H1 (cell line): ENCODE results near the gene MSI2. TPM values are rescaled to one million over a fixed set of nuclear protein-coding genes. Genes with fewer than 3 reads are reported as not detected.

Experiments
- EP300 ChIP-seq, 2 experiments: IDR thresholded peaks; 1 replicate in 1 of 2; 2 replicates in 1 of 2; pipeline ENCODE4 v1.6.1; 2011 to 2012; ENCODE audit warnings: low read depth in 2 of 2, low read length in 2 of 2, mild to moderate bottlenecking in 2 of 2, borderline replicate concordance in 1 of 2, inconsistent platforms in 1 of 2, moderate library complexity in 1 of 2
- NRF1 ChIP-seq: IDR thresholded peaks from 2 replicates; pipeline ENCODE4 v1.6.1; 2011; ENCODE audit warnings: mild to moderate bottlenecking, low read depth, low read length, improper control_type of control experiment
- polyA plus RNA-seq, 7 experiments: library from polyadenylated mRNA; depleted of rRNA in 3 of 7; stranded (reverse) in 5 of 7; unstranded in 2 of 7; fragments of >200 nt in 5 of 7; fragments of 200-250 nt in 2 of 7; gene quantifications; 1 replicate in 5 of 7; 2 replicates in 1 of 7; 4 replicates in 1 of 7; pipeline versions ENCODE4 v1.2.1 to v1.2.3, GENCODE V29; 2011 to 2013; ENCODE audit warnings: missing spikeins in 2 of 7, mixed read lengths in 2 of 7
- total RNA-seq: library from RNA; stranded (reverse); fragmentation: NEBNext Ultra II Directional; extraction: Animal tissue kit (Norgen Biotek cat#: 25700); gene quantifications from 2 replicates; pipeline ENCODE4 v1.2.1, GENCODE V29; 2021

MSI2 gene
- total and polyA plus RNA-seq, 2 of the 8 experiments (the other 6 are each of a cell fraction or from before 2014, with no cell fraction given), result 36.7 to 80.6 TPM

DNA sequence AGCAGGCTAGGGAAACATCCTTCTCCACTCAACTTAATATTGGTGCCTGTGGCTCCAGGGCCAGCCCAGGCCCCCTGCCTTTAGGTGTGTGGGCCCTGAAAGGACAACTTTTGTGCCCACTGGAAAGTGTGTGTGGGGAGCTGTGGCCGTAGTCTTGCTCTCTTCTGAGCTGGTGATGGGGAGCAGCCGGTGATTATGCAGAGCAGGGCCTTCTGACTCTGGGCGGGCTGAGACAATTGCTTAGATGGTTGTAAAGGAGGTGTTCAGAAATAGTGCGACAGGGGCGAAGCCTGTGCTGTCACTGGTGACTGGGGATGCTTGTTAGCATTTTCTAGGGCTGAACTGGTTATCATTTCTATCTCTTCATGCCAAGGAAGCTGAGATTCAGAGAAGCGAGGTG, 62.6 kb downstream of the MSI2 start (continued):
- TF ChIP-seq EP300 (IDR thresholded peaks at IDR 0.05; ENCODE audit: borderline replicate concordance in 1 of 2, low read depth in 2 of 2, low read length in 2 of 2), result no peak
- TF ChIP-seq NRF1, result no peak
